B cell (primary cell): Measurements from ENCODE around the gene SHC2. TPM values are rescaled to one million over a fixed set of nuclear protein-coding genes. Genes with fewer than 3 reads are reported as not detected.

Source experiments
- ATAC-seq: fragments of 200-7000 bp; cut with Tn5 transposase; one replicate; pipeline ENCODE4 v1.10.0; 2021; ENCODE audit warnings: low read depth, mild to moderate bottlenecking, moderate number of reproducible peaks, moderate library complexity
- CTCF ChIA-PET: fragments of 350-600 bp; sonication (Branson Sonifier 250); formaldehyde crosslinking; loops from one replicate; lab custom pipeline; 2021; ENCODE audit warnings: antibody characterized with exemption, inconsistent platforms; lab: Charles Lee
- POLR2A ChIA-PET: fragments of 350-600 bp; sonication (Branson Sonifier 250); formaldehyde crosslinking; loops from one replicate; lab custom pipeline; 2021; ENCODE audit warnings: antibody characterized with exemption; lab: Charles Lee
- DNase-seq: peaks from one replicate; pipeline ENCODE4 v3.0.0; 2013
- H2AFZ ChIP-seq: 2 replicates; pipeline ENCODE4 v1.6.1; 2012; ENCODE audit warnings: mild to moderate bottlenecking, low read depth, low read length; ENCODE audit not compliant: insufficient read depth, poor library complexity, severe bottlenecking
- H3K27ac ChIP-seq, 2 donors: 1 replicate in 1 of 2; 2 replicates in 1 of 2; pipeline ENCODE4 v1.5.1; 2012 to 2013; ENCODE audit warnings: low read length in 2 of 2, mild to moderate bottlenecking in 2 of 2, moderate library complexity in 1 of 2
- H3K27me3 ChIP-seq, 4 experiments: fragments of 200-600 bp in 1 of 4; sonication (generic) in 1 of 4; replicated peaks in 1 of 4; 1 replicate in 2 of 4; 2 replicates in 2 of 4; pipeline versions ENCODE4 v1.6.1 to v1.7.0; 2013 to 2016; ENCODE audit warnings: low read length in 3 of 4, mild to moderate bottlenecking in 2 of 4, mixed read lengths in 1 of 4, moderate library complexity in 1 of 4; ENCODE audit not compliant: insufficient read depth in 4 of 4, control insufficient read depth in 3 of 4; ENCODE audit errors: control extremely low read depth in 1 of 4
- H3K36me3 ChIP-seq, 2 experiments: replicated peaks in 1 of 2; 1 replicate in 1 of 2; 2 replicates in 1 of 2; pipeline versions ENCODE4 v1.6.1 to v1.7.1; 2013; ENCODE audit warnings: low read length in 1 of 2; ENCODE audit not compliant: insufficient read depth in 2 of 2, control insufficient read depth in 1 of 2; ENCODE audit errors: control extremely low read depth in 1 of 2, extremely low read depth in 1 of 2
- H3K4me1 ChIP-seq, 2 donors: fragments of 200-600 bp in 1 of 2; sonication (generic) in 1 of 2; 1 replicate in 1 of 2; 2 replicates in 1 of 2; pipeline versions ENCODE4 v1.5.1 to v1.6.1; 2013 to 2017; ENCODE audit warnings: low read length in 2 of 2; ENCODE audit not compliant: control insufficient read depth in 2 of 2, insufficient read depth in 2 of 2
- H3K4me2 ChIP-seq: replicated peaks from 2 replicates; pipeline ENCODE3; 2012; ENCODE audit warnings: mild to moderate bottlenecking, low read depth, low read length; ENCODE audit not compliant: poor library complexity, severe bottlenecking
- H3K4me3 ChIP-seq, 5 experiments: fragments of 200-600 bp in 1 of 5; sonication (generic) in 1 of 5; 1 replicate in 3 of 5; 2 replicates in 2 of 5; pipeline versions ENCODE4 v1.5.1 to v1.7.0; 2011 to 2016; ENCODE audit warnings: low read length in 4 of 5, mild to moderate bottlenecking in 4 of 5, low read depth in 2 of 5, control low read depth in 1 of 5, moderate library complexity in 1 of 5; ENCODE audit not compliant: insufficient read depth in 1 of 5; ENCODE audit errors: control extremely low read depth in 1 of 5, extremely low read depth in 1 of 5
- H3K79me2 ChIP-seq: fragments of 200-600 bp; sonication (generic); one replicate; pipeline ENCODE4 v1.6.0; 2016; ENCODE audit warnings: low read length; ENCODE audit not compliant: control insufficient read depth, insufficient read depth
- H3K9ac ChIP-seq: fragments of 200-600 bp; sonication (generic); 2 replicates; pipeline ENCODE4 v1.6.1; 2017; ENCODE audit warnings: mild to moderate bottlenecking, low read length, moderate library complexity
- H3K9me3 ChIP-seq, 3 donors: one replicate each; pipeline versions ENCODE4 v1.6.1 to v1.7.1; 2013; ENCODE audit warnings: low read length in 2 of 3; ENCODE audit not compliant: control insufficient read depth in 2 of 3, insufficient read depth in 1 of 3; ENCODE audit errors: control extremely low read depth in 1 of 3
- H4K20me1 ChIP-seq: 2 replicates; pipeline ENCODE4 v1.6.0; 2012; ENCODE audit warnings: mild to moderate bottlenecking, low read length; ENCODE audit not compliant: insufficient read depth, control insufficient read depth, poor library complexity, severe bottlenecking
- H3K27ac Mint-ChIP-seq: one replicate; pipeline ENCODE4 v1.8.0; 2021; ENCODE audit warnings: mixed read lengths
- H3K27me3 Mint-ChIP-seq: one replicate; pipeline ENCODE4 v1.8.0; 2021; ENCODE audit warnings: mixed read lengths
- H3K4me1 Mint-ChIP-seq: one replicate; pipeline ENCODE4 v1.8.0; 2021; ENCODE audit warnings: mixed read lengths
- H3K4me3 Mint-ChIP-seq: one replicate; pipeline ENCODE4 v1.8.0; 2021; ENCODE audit warnings: mixed read lengths
- H3K9me3 Mint-ChIP-seq: one replicate; pipeline ENCODE4 v1.8.0; 2022; ENCODE audit warnings: mixed read lengths; ENCODE audit not compliant: insufficient read depth
- EZH2 ChIP-seq: IDR thresholded peaks from 2 replicates; pipeline ENCODE4 v1.6.1; 2012; ENCODE audit warnings: borderline replicate concordance, low read depth, mild to moderate bottlenecking, moderate library complexity, low read length; ENCODE audit not compliant: insufficient read depth, poor library complexity, severe bottlenecking
- WGBS: methylation state at CpG from one replicate; pipeline ENCODE4 v1.1.5; 2013; ENCODE audit warnings: missing lambda C conversion rate; ENCODE audit not compliant: insufficient coverage; 5-methylcytosine and 5-hydroxymethylcytosine counted together
- intact Hi-C: fragments of 100-400 bp; cut with micrococcal nuclease; formaldehyde crosslinking; loops from one replicate; pipeline ENCODE4 v1.10.0; 2022
- polyA plus RNA-seq: library from polyadenylated mRNA; depleted of rRNA; stranded (reverse); fragments of >200 nt; gene quantifications from 2 replicates; pipeline ENCODE4 v1.2.3, GENCODE V29; 2012
- total RNA-seq, 2 donors: library from RNA; stranded (reverse); fragments of 120-200 nt in 1 of 2; gene quantifications; 1 replicate in 1 of 2; 2 replicates in 1 of 2; pipeline versions ENCODE4 v1.2.3 to v1.2.4, GENCODE V29; 2013 to 2022
- TF ChIP-seq, protein P1 (sequence below): fragments of 200-600 bp; IDR thresholded peaks from one replicate; pipeline ENCODE4 v1.8.0; 2022; ENCODE audit warnings: antibody characterized with exemption, mild to moderate bottlenecking

SHC2 gene
- total and polyA plus RNA-seq, 2 donors (not counting 1 experiment from before 2014, with no cell fraction given): 0.19 TPM; not detected in 1

DNA sequence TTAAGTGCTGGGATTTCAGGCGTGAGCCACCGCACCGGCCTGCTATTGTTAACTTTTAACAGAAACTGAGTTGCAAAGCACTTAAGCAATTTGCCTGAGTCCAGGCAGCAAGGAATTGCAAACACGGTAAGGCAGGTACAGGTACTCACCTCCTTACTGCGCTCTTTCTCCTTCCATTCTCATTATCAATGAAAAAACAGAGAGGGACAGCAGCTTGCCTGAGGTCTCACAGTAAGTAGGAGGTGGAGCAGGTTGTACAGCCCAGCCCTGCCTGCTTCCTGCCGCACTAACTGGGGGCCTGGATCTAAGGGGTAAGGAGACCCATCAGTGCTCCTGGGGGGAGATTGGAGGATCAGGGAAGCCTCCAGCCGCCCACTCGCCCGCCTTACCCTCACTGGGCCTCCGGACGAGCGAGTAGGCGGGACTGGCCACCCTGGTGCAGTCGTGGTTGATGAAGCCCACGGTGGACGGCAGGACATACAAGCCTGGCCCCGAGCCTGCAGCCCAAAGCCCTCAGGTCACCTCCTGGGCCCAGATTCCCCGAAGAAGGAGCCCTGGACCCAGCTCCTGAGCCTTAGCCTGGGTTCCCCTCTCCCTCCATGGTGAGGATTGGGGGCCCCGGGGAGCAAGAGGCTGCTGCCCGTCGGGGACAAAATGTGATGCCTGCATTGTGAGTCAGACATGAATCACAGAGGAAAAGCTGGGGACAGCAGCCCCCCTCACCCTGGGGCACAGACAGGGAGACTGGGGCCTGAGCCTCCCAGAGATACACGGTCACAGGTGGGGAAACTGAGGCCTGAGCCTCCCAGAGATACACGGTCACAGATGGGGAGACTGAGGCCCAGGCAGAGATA is 11.4 kb upstream of the SHC2 start:
- DNase-seq (no peak), ATAC-seq (no peak)
- Mint-ChIP-seq H3K27me3 (peaks cover 5% of the 10 kb centered on the region), H3K9me3 (peaks cover 3% of the 10 kb centered on the region), H3K27ac (no peak overlapping the region), H3K4me3 (no peak overlapping the region), H3K4me1 (no peaks in the 10 kb centered on the region)
- no peaks in the 10 kb centered on the region for H3K4me1 ChIP-seq
- POLR2A ChIA-PET: no interaction called here
- H3K27me3 ChIP-seq: no peaks in the 10 kb centered on the region
- CTCF ChIA-PET: no interaction called here
- no peak overlapping the region for H3K4me2 ChIP-seq
- H3K27ac ChIP-seq: no peak overlapping the region
- WGBS: 87% methylated on average over 17 of the region's 23 CpGs
- H3K9ac ChIP-seq: no peak overlapping the region
- intact Hi-C loops: no loop called here
- peaks cover 0 to 4% (median 0%) of the 10 kb centered on the region in 3 donors for H3K9me3 ChIP-seq
- H3K36me3 ChIP-seq: no peaks in the 10 kb centered on the region
- TF ChIP-seq EZH2: no peak
- TF ChIP-seq, protein P1, sequence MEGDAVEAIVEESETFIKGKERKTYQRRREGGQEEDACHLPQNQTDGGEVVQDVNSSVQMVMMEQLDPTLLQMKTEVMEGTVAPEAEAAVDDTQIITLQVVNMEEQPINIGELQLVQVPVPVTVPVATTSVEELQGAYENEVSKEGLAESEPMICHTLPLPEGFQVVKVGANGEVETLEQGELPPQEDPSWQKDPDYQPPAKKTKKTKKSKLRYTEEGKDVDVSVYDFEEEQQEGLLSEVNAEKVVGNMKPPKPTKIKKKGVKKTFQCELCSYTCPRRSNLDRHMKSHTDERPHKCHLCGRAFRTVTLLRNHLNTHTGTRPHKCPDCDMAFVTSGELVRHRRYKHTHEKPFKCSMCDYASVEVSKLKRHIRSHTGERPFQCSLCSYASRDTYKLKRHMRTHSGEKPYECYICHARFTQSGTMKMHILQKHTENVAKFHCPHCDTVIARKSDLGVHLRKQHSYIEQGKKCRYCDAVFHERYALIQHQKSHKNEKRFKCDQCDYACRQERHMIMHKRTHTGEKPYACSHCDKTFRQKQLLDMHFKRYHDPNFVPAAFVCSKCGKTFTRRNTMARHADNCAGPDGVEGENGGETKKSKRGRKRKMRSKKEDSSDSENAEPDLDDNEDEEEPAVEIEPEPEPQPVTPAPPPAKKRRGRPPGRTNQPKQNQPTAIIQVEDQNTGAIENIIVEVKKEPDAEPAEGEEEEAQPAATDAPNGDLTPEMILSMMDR: no peak
- no peak overlapping the region for H3K4me3 ChIP-seq
- H2AFZ ChIP-seq: no peak overlapping the region
- H4K20me1 ChIP-seq: no peaks in the 10 kb centered on the region
- H3K79me2 ChIP-seq: no peaks in the 10 kb centered on the region

DNA sequence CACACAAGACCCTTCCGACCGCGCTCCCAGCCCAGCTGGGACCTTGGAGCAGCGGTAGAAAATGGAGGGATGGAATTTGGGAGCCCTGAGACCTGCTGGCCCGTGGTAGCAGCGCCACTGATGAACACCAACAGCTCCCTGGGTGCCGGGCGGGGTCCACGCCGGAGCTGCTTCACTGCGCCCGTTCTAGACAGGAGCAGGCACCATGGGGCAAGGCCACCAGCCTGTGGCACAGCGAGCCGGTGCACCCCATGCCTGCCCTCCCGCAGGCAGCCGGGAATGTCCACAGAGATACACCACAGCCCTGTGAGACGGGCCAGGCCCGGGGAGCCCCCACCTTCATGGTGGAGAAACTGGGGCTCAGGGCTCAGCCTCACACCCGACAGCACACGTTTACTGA is 9.9 kb upstream of the SHC2 start:
- ChIA-PET CTCF (no interaction called here), POLR2A (no interaction called here)
- Histone ChIP-seq H3K27me3 (no peaks in the 10 kb centered on the region), H3K27ac (no peak overlapping the region), H3K4me3 (no peak overlapping the region), H3K79me2 (no peaks in the 10 kb centered on the region), H2AFZ (no peak overlapping the region), H3K9me3 (peaks cover 0 to 4% (median 0%) of the 10 kb centered on the region in 3 donors), H3K4me1 (no peaks in the 10 kb centered on the region), H3K36me3 (no peaks in the 10 kb centered on the region), H3K4me2 (no peak overlapping the region), H3K9ac (no peak overlapping the region), H4K20me1 (no peaks in the 10 kb centered on the region)
- WGBS: 90% methylated on average over 14 of the region's 20 CpGs
- no peak for DNase-seq
- no peak for ATAC-seq
- Mint-ChIP-seq H3K4me3 (no peak overlapping the region), H3K27me3 (peaks cover 5% of the 10 kb centered on the region), H3K9me3 (peaks cover 3% of the 10 kb centered on the region), H3K4me1 (no peaks in the 10 kb centered on the region), H3K27ac (no peak overlapping the region)
- TF ChIP-seq EZH2: no peak
- TF ChIP-seq, protein P1: no peak
- intact Hi-C loops: no loop called here
